Measurements from ENCODE around the gene LSM3. TPM values are rescaled to one million over a fixed set of nuclear protein-coding genes. Genes with fewer than 3 reads are reported as not detected.
"Not testable (repeated sequence)": the region's sequence is repeated elsewhere in the genome, so short reads cannot be mapped to it uniquely, and the experiment has no call there.

Gene LSM3
- total RNA-seq, 4 donors from 2014 or later, result 11.6 to 16.8 (median 14.2) TPM

- no peaks in the 10 kb centered on the region for H3K4me1 ChIP-seq
- no peak for DNase-seq
- in situ Hi-C loops (cut with MboI; ENCODE audit: low sequenced_read_pairs in 4 of 4), result no loop called here
- TF ChIP-seq POLR2A (IDR thresholded peaks at IDR 0.05), result no peak
- TF ChIP-seq, protein P1, sequence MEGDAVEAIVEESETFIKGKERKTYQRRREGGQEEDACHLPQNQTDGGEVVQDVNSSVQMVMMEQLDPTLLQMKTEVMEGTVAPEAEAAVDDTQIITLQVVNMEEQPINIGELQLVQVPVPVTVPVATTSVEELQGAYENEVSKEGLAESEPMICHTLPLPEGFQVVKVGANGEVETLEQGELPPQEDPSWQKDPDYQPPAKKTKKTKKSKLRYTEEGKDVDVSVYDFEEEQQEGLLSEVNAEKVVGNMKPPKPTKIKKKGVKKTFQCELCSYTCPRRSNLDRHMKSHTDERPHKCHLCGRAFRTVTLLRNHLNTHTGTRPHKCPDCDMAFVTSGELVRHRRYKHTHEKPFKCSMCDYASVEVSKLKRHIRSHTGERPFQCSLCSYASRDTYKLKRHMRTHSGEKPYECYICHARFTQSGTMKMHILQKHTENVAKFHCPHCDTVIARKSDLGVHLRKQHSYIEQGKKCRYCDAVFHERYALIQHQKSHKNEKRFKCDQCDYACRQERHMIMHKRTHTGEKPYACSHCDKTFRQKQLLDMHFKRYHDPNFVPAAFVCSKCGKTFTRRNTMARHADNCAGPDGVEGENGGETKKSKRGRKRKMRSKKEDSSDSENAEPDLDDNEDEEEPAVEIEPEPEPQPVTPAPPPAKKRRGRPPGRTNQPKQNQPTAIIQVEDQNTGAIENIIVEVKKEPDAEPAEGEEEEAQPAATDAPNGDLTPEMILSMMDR (IDR thresholded peaks at IDR 0.05 in 4 of 5, conservative IDR thresholded peaks at IDR 0.05 in 1 of 5), result no peak
- no peaks in the 10 kb centered on the region for H3K27me3 ChIP-seq
- H3K27ac ChIP-seq, result no peak overlapping the region
- H3K9me3 ChIP-seq, result no peaks in the 10 kb centered on the region
- H3K4me3 ChIP-seq, result no peak overlapping the region
- ATAC-seq, result no peak
- intact Hi-C loops (cut with DNase I; ENCODE audit: low total_unique reads), result no loop called here
- H3K36me3 ChIP-seq, result no peaks in the 10 kb centered on the region
Observed at GRCh38 chr3:14228681-14229470, 50.3 kb downstream of the LSM3 start.

GRCh38 chr3:14229695-14230094 lies 51.1 kb downstream of the LSM3 start:
- in situ Hi-C loops (cut with MboI; ENCODE audit: low sequenced_read_pairs in 4 of 4); intact Hi-C loops (cut with DNase I; ENCODE audit: low total_unique reads); H3K27me3 ChIP-seq: not testable (repeated sequence)

DNA sequence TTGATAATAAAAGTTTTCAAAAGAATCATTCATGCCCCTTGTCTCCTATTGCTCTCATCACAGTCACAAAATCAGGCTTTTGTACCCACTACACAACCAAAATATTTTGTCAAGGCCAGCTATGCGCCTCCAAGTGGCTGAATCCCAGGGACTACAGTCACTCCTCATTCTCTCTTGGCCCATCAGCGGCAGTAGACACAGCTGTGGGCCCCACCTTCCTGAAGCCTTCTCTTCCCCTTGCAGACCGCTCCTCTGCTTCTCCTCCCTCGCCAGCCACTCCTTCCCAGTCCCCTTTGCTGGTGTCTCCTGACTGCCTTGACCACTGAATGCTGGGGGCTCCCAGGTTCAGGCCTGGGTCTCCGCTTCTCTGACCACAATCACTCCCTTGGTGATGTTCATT lies 52.1 kb downstream of the LSM3 start:
- H3K27me3 ChIP-seq, result no peaks in the 10 kb centered on the region
- intact Hi-C loops (cut with DNase I; ENCODE audit: low total_unique reads) (no loop called here), in situ Hi-C loops (cut with MboI; ENCODE audit: low sequenced_read_pairs in 4 of 4) (no loop called here)
- H3K4me3 ChIP-seq, result no peak overlapping the region
- no peak for TF ChIP-seq POLR2A (IDR thresholded peaks at IDR 0.05)
- TF ChIP-seq, protein P1 (IDR thresholded peaks at IDR 0.05 in 4 of 5, conservative IDR thresholded peaks at IDR 0.05 in 1 of 5), result no peak
- no peak overlapping the region for H3K27ac ChIP-seq
- ATAC-seq, result no peak
- H3K4me1 ChIP-seq, result no peaks in the 10 kb centered on the region
- H3K36me3 ChIP-seq, result no peaks in the 10 kb centered on the region
- no peak for DNase-seq
- no peaks in the 10 kb centered on the region for H3K9me3 ChIP-seq

More at GRCh38 chr3:14229695-14230094, 51.1 kb downstream of the LSM3 start:
- not testable (repeated sequence) for H3K27ac ChIP-seq, ATAC-seq, H3K4me3 ChIP-seq, H3K9me3 ChIP-seq, H3K36me3 ChIP-seq, H3K4me1 ChIP-seq, DNase-seq

DNA sequence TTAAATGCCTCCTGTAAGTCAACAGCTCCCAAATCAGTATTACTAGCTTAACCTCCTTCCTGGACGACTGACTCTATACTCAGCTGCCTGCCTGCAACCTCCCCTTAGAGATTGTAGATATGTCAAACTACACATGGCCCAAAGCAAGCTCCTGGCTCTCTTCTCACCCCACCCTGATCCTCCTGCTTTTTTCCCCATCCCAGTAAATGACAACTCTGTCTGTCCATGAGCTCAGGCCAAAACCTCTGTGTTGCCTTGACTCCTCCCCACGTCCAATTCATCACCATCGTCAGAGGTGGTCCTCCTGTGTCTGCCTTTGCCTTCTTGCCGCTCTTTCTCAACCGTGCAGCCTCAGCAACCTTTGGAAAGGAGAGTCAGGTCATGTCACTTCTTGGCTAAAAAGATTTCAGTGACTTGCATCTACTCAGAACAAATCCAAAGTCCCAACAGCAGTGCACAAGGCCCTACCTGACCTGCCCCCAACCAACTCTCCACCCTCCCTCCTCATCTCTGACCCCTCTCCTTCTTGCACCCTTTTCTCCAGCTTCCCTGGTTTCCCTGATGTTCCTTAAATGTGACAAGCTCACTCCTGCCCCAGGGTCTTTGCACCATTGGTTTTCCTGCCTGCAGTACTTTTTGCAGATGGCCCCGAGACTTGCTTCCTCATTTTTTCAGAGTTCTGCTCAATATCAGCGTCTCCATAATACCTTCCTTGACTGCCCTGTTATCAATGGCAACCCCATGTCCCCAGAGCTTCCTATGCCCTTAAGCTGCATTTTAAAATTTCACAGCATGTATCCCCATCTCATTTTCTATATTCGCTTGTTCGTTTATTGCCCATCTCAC lies 52.8 kb downstream of the LSM3 start:
- in situ Hi-C loops (cut with MboI; ENCODE audit: low sequenced_read_pairs in 4 of 4) (no loop called here), intact Hi-C loops (cut with DNase I; ENCODE audit: low total_unique reads) (no loop called here)
- Histone ChIP-seq H3K9me3 (no peaks in the 10 kb centered on the region), H3K4me3 (no peak overlapping the region), H3K36me3 (no peaks in the 10 kb centered on the region), H3K27me3 (no peaks in the 10 kb centered on the region), H3K4me1 (no peaks in the 10 kb centered on the region), H3K27ac (no peak overlapping the region)
- TF ChIP-seq, protein P1 (IDR thresholded peaks at IDR 0.05 in 4 of 5, conservative IDR thresholded peaks at IDR 0.05 in 1 of 5), result no peak
- TF ChIP-seq POLR2A (IDR thresholded peaks at IDR 0.05), result no peak
- no peak for ATAC-seq
- no peak for DNase-seq

DNA sequence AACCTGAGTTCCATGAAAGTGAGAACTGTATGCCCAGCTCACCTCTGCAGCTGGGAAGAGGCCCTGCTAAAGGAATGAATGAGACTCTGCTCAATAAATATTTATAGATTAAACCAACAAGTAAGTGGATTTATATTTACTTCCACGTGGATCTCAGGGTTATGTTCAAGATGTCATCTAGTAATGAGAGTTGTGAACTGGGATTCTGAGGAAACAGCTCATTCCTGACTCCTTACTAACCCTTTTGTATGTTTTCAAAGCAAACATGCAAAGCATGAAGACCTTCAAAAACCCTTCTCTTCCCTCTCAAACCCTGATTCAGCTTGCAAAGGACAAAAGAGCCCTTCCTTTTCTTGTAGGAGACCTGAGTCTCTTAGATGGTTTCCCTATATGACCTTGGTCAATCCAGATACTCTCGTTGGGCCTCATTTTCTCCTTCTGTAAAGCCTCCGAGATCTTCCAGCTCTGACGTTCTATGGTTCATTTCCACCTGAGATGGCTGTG lies 53.4 kb downstream of the LSM3 start:
- Histone ChIP-seq H3K36me3 (no peaks in the 10 kb centered on the region), H3K9me3 (no peaks in the 10 kb centered on the region), H3K4me1 (no peaks in the 10 kb centered on the region), H3K27me3 (no peaks in the 10 kb centered on the region), H3K27ac (no peak overlapping the region), H3K4me3 (no peak overlapping the region)
- TF ChIP-seq, protein P1 (IDR thresholded peaks at IDR 0.05 in 4 of 5, conservative IDR thresholded peaks at IDR 0.05 in 1 of 5), result no peak
- no peak for TF ChIP-seq POLR2A (IDR thresholded peaks at IDR 0.05)
- intact Hi-C loops (cut with DNase I; ENCODE audit: low total_unique reads) (no loop called here), in situ Hi-C loops (cut with MboI; ENCODE audit: low sequenced_read_pairs in 4 of 4) (no loop called here)
- DNase-seq (no peak), ATAC-seq (no peak)

Measured in gastrocnemius medialis (tissue), 4 donors.